ENCODE data around the gene TTC7B. TPM values are rescaled to one million over a fixed set of nuclear protein-coding genes. Genes with fewer than 3 reads are reported as not detected.

Gene TTC7B
- total and polyA plus RNA-seq, 2 experiments from 2014 or later, result 5.2 to 28.2 TPM

- no peak overlapping the region for H3K4me3 ChIP-seq
- no peaks in the 10 kb centered on the region for H3F3A ChIP-seq (ENCODE audit: insufficient read depth)
- H3K36me3 ChIP-seq (ENCODE audit: low read depth), result no peaks in the 10 kb centered on the region
- H2AFZ ChIP-seq, result no peak overlapping the region
- no peak overlapping the region for H3K27ac ChIP-seq
- WGBS, 2 experiments (ENCODE audit: low coverage in 1 of 2, low lambda C conversion rate in 2 of 2, missing lambda C conversion rate in 2 of 2), result 15% methylated on average over 9 of the region's 9 CpGs
- H4K20me1 ChIP-seq (ENCODE audit: insufficient read depth), result no peaks in the 10 kb centered on the region
- no peak for TF ChIP-seq EZH2 (IDR thresholded peaks at IDR 0.05; ENCODE audit: insufficient read depth, poor library complexity, severe bottlenecking)
- TF ChIP-seq EZH2phosphoT487 (IDR thresholded peaks at IDR 0.05; ENCODE audit: insufficient read depth, low read depth), result no peak
- peak overlapping the region; percentile 2 for H3K4me2 ChIP-seq (ENCODE audit: unreplicated experiment)
- peak; percentile 67 for DNase-seq
- H3K79me2 ChIP-seq (ENCODE audit: insufficient read depth), result no peaks in the 10 kb centered on the region
- no peak overlapping the region for H3K9ac ChIP-seq
- in situ Hi-C loops (cut with MboI), result no loop called here
- no peaks in the 10 kb centered on the region for H3K9me2 ChIP-seq (ENCODE audit: insufficient read depth)
- H3K9me3 ChIP-seq (ENCODE audit: low read depth), result no peaks in the 10 kb centered on the region
- H3K27me3 ChIP-seq (replicated peaks; ENCODE audit: insufficient read depth), result no peaks in the 10 kb centered on the region
- H3K4me1 ChIP-seq (ENCODE audit: insufficient read depth), result peaks cover 13% of the 10 kb centered on the region
These were observed 324.9 kb downstream of the TTC7B start for GRCh38 chr14:90491221-90491885.

GRCh38 chr14:90490720-90491050 lies 325.5 kb downstream of the TTC7B start:
- Histone ChIP-seq H3K9ac (no peak overlapping the region), H3K79me2 (ENCODE audit: insufficient read depth) (no peaks in the 10 kb centered on the region), H3K4me3 (no peak overlapping the region), H3K9me3 (ENCODE audit: low read depth) (no peaks in the 10 kb centered on the region), H3K9me2 (ENCODE audit: insufficient read depth) (no peaks in the 10 kb centered on the region), H4K20me1 (ENCODE audit: insufficient read depth) (no peaks in the 10 kb centered on the region), H2AFZ (no peak overlapping the region), H3K27ac (no peak overlapping the region), H3K27me3 (replicated peaks; ENCODE audit: insufficient read depth) (no peaks in the 10 kb centered on the region), H3K4me1 (ENCODE audit: insufficient read depth) (peaks cover 13% of the 10 kb centered on the region), H3F3A (ENCODE audit: insufficient read depth) (no peaks in the 10 kb centered on the region), H3K4me2 (ENCODE audit: unreplicated experiment) (no peak overlapping the region), H3K36me3 (ENCODE audit: low read depth) (no peaks in the 10 kb centered on the region)
- in situ Hi-C loops (cut with MboI), result no loop called here
- no peak for DNase-seq
- TF ChIP-seq EZH2phosphoT487 (IDR thresholded peaks at IDR 0.05; ENCODE audit: insufficient read depth, low read depth), result no peak
- 80 to 84% methylated on average over 3 of the region's 3 CpGs for WGBS, 2 experiments (ENCODE audit: low coverage in 1 of 2, low lambda C conversion rate in 2 of 2, missing lambda C conversion rate in 2 of 2)

GRCh38 chr14:90489916-90490719 lies 326.1 kb downstream of the TTC7B start:
- in situ Hi-C loops (cut with MboI), result no loop called here
- H3K36me3 ChIP-seq (ENCODE audit: low read depth), result no peaks in the 10 kb centered on the region
- H3K9ac ChIP-seq, result no peak overlapping the region
- no peaks in the 10 kb centered on the region for H3F3A ChIP-seq (ENCODE audit: insufficient read depth)
- H3K9me2 ChIP-seq (ENCODE audit: insufficient read depth), result no peaks in the 10 kb centered on the region
- no peaks in the 10 kb centered on the region for H3K9me3 ChIP-seq (ENCODE audit: low read depth)
- no peaks in the 10 kb centered on the region for H3K79me2 ChIP-seq (ENCODE audit: insufficient read depth)
- H3K27me3 ChIP-seq (replicated peaks; ENCODE audit: insufficient read depth), result no peaks in the 10 kb centered on the region
- peak; percentile 37 for DNase-seq
- no peak overlapping the region for H3K27ac ChIP-seq
- no peak overlapping the region for H3K4me2 ChIP-seq (ENCODE audit: unreplicated experiment)
- H4K20me1 ChIP-seq (ENCODE audit: insufficient read depth), result no peaks in the 10 kb centered on the region
- 82% methylated on average over 8 of the region's 8 CpGs for WGBS, 2 experiments (ENCODE audit: low coverage in 1 of 2, low lambda C conversion rate in 2 of 2, missing lambda C conversion rate in 2 of 2)
- H3K4me1 ChIP-seq (ENCODE audit: insufficient read depth), result peaks cover 13% of the 10 kb centered on the region
- no peak overlapping the region for H3K4me3 ChIP-seq
- no peak for TF ChIP-seq EZH2 (IDR thresholded peaks at IDR 0.05; ENCODE audit: insufficient read depth, poor library complexity, severe bottlenecking)
- TF ChIP-seq EZH2phosphoT487 (IDR thresholded peaks at IDR 0.05; ENCODE audit: insufficient read depth, low read depth), result no peak
- no peak overlapping the region for H2AFZ ChIP-seq

GRCh38 chr14:90489306-90489705 lies 326.9 kb downstream of the TTC7B start:
- Histone ChIP-seq H3K36me3 (ENCODE audit: low read depth) (no peaks in the 10 kb centered on the region), H3K27ac (no peak overlapping the region), H3K4me1 (ENCODE audit: insufficient read depth) (peaks cover 13% of the 10 kb centered on the region), H3K27me3 (replicated peaks; ENCODE audit: insufficient read depth) (no peaks in the 10 kb centered on the region), H3F3A (ENCODE audit: insufficient read depth) (no peaks in the 10 kb centered on the region), H3K4me2 (ENCODE audit: unreplicated experiment) (no peak overlapping the region), H3K4me3 (no peak overlapping the region), H3K9me2 (ENCODE audit: insufficient read depth) (no peaks in the 10 kb centered on the region), H3K9ac (no peak overlapping the region), H3K79me2 (ENCODE audit: insufficient read depth) (no peaks in the 10 kb centered on the region), H4K20me1 (ENCODE audit: insufficient read depth) (no peaks in the 10 kb centered on the region), H3K9me3 (ENCODE audit: low read depth) (no peaks in the 10 kb centered on the region), H2AFZ (no peak overlapping the region)
- WGBS, 2 experiments (ENCODE audit: low coverage in 1 of 2, low lambda C conversion rate in 2 of 2, missing lambda C conversion rate in 2 of 2), result 36 to 40% methylated on average over 4 of the region's 4 CpGs
- in situ Hi-C loops (cut with MboI), result no loop called here
- DNase-seq, result no peak
- TF ChIP-seq EZH2 (IDR thresholded peaks at IDR 0.05; ENCODE audit: insufficient read depth, poor library complexity, severe bottlenecking) (no peak), EZH2phosphoT487 (IDR thresholded peaks at IDR 0.05; ENCODE audit: insufficient read depth, low read depth) (no peak)
